Endothelial cell of hepatic sinusoid (primary cell): ENCODE data around the gene G6PC1.

Experiments used
- in situ Hi-C: cut with HindIII; loops from 2 replicates; pipeline ENCODE4 v1.10.0; 2017; ENCODE audit warnings: low sequenced_read_pairs

The G6PC1 gene

DNA sequence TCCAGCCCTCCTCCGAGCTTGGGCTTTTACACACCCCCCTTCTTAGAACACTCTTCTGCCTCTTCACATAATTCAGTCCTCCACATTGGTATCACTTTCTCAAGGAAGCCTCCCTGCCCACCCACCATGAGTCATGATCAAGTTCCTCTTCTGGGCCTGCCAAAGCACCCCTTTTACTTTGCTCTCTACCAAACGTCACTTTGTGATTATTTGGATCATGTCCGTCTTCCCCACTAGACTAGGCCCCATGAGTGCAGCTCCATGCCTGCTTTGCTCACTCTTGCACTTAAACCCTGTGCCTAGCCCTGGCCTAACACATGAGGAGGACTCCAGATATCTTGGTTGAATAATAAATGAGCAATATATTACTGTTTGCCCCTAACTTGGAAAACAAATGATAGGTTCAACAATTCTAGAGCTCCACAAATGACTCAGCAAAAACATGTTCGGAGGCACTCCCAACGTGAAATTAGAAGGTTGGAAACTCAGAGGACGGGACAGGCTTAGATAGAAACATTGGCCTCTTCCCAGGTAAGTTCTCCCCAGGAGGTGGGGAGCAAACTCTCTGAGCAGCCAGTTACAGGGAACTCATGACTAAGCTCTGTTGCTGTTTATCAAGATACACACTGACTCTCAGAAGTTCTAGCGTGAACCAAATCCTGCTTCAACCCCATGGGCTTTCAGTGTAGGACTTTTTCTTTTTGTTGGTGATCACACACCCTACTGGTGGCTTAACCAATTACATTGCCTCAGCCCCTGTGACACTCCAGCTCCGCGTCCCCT is 28.3 kb downstream of the G6PC1 start:
- in situ Hi-C loops: loop anchor here (5.0 to 25.0 kb wide), 2 partner anchors 72 to 317 kb away; partner anchors contain the start of genes RETREG3 and TUBG1

DNA sequence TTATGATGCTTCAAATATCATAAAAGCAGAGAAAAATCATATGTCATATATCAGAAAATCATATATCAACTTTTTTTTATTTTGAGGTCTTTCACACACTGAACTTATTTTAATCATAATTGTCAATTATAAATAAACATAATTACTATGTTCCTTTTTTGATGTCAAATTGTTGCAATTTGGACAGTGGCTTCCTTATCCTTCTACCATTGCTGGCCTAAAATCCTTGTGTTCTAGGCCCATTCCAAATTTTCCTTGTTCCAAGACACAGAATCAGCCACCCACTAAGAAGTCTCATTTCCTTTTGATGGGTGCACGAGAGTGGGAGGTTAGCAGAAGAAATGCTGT is 28.9 kb downstream of the G6PC1 start:
- in situ Hi-C loops: loop anchor here (5.0 to 25.0 kb wide), 2 partner anchors 72 to 317 kb away; partner anchors contain the start of genes RETREG3 and TUBG1

DNA sequence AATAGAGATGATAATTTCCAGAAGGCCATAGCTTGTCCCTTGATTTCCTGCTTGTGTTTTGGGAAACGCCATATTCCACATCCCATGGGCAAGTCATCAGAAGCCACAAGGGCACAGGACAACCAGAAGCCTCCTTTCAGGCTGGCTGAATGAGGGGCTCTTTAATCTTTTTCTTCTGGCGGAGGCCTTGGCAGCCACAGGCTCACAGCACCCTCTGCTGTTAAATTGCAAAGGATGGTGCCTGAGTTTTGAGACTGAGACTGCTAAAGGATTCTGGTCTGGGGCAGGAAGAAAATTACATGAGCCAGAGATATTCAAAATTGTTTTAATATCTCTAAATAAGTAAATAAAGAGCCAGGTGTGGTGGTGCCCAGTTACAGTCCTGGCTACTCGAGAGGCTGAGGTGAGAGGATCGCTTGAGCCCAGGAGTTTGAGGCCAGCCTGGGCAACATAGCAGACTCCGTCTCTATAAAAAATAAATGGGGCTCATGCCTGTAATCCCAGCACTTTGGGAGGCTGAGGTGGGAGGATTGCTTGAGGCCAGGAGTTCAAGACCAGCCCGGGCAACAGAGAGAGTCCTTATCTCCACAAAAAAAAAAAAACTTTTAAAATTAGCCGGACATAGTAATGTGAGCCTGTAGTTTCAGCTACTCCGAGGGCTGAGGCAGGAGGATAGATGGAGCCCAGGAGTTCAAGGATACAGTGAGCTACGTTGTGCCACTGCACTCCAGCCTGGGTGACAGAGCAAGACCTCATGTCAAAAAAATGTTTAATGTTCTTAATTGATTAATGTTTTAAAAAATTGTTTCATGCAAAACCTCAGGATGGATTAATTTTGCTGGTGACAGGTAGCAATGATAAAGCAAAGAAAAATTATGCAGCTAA is 37.4 kb downstream of the G6PC1 start:
- in situ Hi-C loops: loop anchor here (25.0 kb wide), 1 partner anchor 326 kb away; the partner anchor contains the start of genes RETREG3 and TUBG1

DNA sequence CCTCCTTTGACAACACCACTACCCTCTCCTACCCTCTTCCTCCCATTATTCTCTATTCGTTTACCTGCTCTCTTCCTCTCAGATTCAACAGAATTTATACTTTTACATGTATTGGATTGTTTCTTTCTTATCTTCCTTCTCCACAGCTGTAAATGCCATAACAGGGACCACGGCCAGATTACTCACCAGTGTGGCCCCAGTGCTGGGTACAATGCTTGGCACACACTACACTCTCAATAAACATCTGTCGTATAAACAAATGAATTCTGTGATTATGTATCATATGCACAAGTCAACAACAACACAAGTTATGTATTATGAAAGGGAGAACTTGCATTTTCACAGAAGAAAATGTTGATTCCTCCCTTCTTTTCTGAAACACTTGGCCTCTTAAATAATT is 43.6 kb downstream of the G6PC1 start:
- in situ Hi-C loops: loop anchor here (25.0 kb wide), 1 partner anchor 332 kb away; the partner anchor contains the start of genes RETREG3 and TUBG1

DNA sequence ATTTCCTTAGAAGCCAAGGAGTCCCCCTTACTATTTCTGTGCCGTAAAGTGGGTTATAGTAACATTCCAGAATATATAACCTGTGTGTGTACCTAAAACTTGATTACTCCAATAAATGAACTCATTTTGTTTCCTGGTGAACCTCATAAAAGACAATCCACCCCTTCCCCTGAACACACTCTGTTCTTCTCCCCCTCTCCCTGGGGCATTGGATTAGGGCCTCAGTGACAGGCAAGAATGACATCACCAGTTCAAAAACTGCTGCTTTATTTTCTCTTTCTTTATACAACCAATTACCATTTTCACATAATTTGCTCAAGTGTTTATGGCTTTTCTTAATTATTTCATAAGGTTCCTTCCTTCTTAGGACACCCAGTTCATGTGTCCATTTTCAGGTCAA is 46.2 kb downstream of the G6PC1 start:
- in situ Hi-C loops: loop anchor here (25.0 kb wide), 1 partner anchor 335 kb away; the partner anchor contains the start of genes RETREG3 and TUBG1

DNA sequence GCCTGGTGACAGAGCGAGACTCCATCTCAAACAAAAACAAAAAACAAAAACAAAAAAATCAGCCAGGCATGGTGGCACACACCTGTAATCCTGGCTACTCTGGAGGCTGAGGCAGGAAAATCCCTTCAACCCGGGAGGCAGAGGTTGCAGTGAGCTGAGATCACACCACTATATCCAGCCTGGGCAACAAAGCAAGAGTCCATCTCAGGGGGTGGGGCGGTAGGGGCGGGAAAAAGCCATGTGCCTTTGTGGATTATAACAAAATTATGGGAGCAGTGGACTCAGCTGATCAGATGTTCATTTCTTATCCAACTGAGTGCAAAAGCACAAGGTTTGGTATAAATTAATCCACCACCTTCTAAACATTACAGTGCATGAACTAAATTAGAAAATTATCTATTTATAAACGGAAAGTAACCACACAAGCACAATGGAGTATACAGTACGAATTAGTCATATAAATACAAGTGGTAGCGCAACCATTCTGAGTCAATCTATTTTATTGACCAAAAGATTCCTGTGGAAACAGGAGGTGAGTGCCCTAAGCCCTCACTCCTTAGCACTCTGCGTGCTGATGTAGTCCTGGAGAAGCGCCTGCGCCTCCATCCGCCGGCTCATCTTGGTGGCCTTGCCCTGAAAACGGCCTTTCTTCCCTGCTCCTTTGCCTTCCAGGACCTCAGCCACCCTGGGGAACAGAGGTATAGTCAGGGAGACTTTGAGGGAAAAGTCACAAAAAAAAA is 49.6 kb downstream of the G6PC1 start:
- in situ Hi-C loops: no loop called here
